Suprapubic skin (tissue), 4 donors: ENCODE data around the gene LZIC. TPM values are rescaled to one million over a fixed set of nuclear protein-coding genes. Genes with fewer than 3 reads are reported as not detected.

Source experiments
- DNase-seq, 2 donors: peaks; one replicate each; pipeline ENCODE4 v3.0.0-alpha.2; 2019; ENCODE audit warnings: low spot score in 2 of 2
- H3K27ac ChIP-seq: fragments of 200-600 bp; sonication (generic); one replicate; pipeline ENCODE4 v1.5.1; 2019
- H3K27me3 ChIP-seq: fragments of 200-600 bp; sonication (generic); one replicate; pipeline ENCODE4 v1.5.1; 2019
- H3K36me3 ChIP-seq: fragments of 200-600 bp; sonication (generic); one replicate; pipeline ENCODE4 v1.5.1; 2019
- H3K4me1 ChIP-seq: fragments of 200-600 bp; sonication (generic); one replicate; pipeline ENCODE4 v1.5.1; 2019
- H3K4me3 ChIP-seq: fragments of 200-600 bp; sonication (generic); one replicate; pipeline ENCODE4 v1.5.1; 2019; ENCODE audit warnings: mild to moderate bottlenecking
- H3K9me3 ChIP-seq: fragments of 200-600 bp; sonication (generic); one replicate; pipeline ENCODE4 v1.5.1; 2019
- CTCF ChIP-seq, 2 donors: fragments of 200-600 bp in 1 of 2; fragments of 450-650 bp in 1 of 2; sonication (generic) in 1 of 2; IDR thresholded peaks; one replicate each; pipeline ENCODE4 v1.5.1; 2016 to 2019; ENCODE audit warnings: antibody characterized with exemption in 2 of 2, mild to moderate bottlenecking in 1 of 2, moderate library complexity in 1 of 2
- EP300 ChIP-seq: sonication (generic); formaldehyde crosslinking; IDR thresholded peaks from one replicate; pipeline ENCODE4 v1.6.1; 2017; ENCODE audit warnings: antibody characterized with exemption
- POLR2A ChIP-seq, 2 donors: fragments of 450-650 bp; IDR thresholded peaks; one replicate each; pipeline ENCODE4 v1.6.1; 2017; ENCODE audit warnings: antibody characterized with exemption in 2 of 2, mild to moderate bottlenecking in 2 of 2, moderate library complexity in 2 of 2
- POLR2AphosphoS5 ChIP-seq, 3 donors: sonication (generic); formaldehyde crosslinking; IDR thresholded peaks; one replicate each; pipeline ENCODE4 v1.6.1; 2017; ENCODE audit warnings: antibody characterized with exemption in 3 of 3
- WGBS: methylation state at CpG from one replicate; pipeline ENCODE4 v1.1.5; 2018; 5-methylcytosine and 5-hydroxymethylcytosine counted together
- total RNA-seq, 4 donors: library from RNA; depleted of rRNA; stranded (reverse); fragments of >200 nt; gene quantifications; one replicate each; pipeline ENCODE4 v1.1.0, GENCODE V29; 2016

Gene LZIC
- total RNA-seq, 4 donors from 2014 or later = 19.8 to 33.4 (median 23.5) TPM

- H3K36me3 ChIP-seq = peaks cover 37% of the 10 kb centered on the region
- H3K27ac ChIP-seq = no peak overlapping the region
Observed at GRCh38 chr1:9984253-9984652, 41.1 kb upstream of the LZIC start.

GRCh38 chr1:9960706-9961562, 17.7 kb upstream of the LZIC start:
- TF ChIP-seq EP300 (no peak), POLR2A (IDR thresholded peaks at IDR 0.05) (no peak), POLR2AphosphoS5 (IDR thresholded peaks at IDR 0.05) (no peak), CTCF (IDR thresholded peaks at IDR 0.05) (no peak)
- Histone ChIP-seq H3K4me3 (no peak overlapping the region), H3K27me3 (no peaks in the 10 kb centered on the region), H3K36me3 (no peaks in the 10 kb centered on the region), H3K9me3 (no peaks in the 10 kb centered on the region), H3K4me1 (peaks cover 3% of the 10 kb centered on the region), H3K27ac (no peak overlapping the region)
- DNase-seq = no peak
- 70% methylated on average over 12 of the region's 12 CpGs for WGBS

More at GRCh38 chr1:9984253-9984652, 41.1 kb upstream of the LZIC start:
- Histone ChIP-seq H3K4me1 (no peaks in the 10 kb centered on the region), H3K9me3 (no peaks in the 10 kb centered on the region), H3K27me3 (no peaks in the 10 kb centered on the region), H3K4me3 (no peak overlapping the region)
- no peak for DNase-seq
- TF ChIP-seq POLR2AphosphoS5 (IDR thresholded peaks at IDR 0.05) (no peak), CTCF (IDR thresholded peaks at IDR 0.05) (no peak), EP300 (no peak), POLR2A (IDR thresholded peaks at IDR 0.05) (no peak)
- WGBS = 87% methylated on average over 5 of the region's 5 CpGs

GRCh38 chr1:9960011-9960410, 16.8 kb upstream of the LZIC start:
- TF ChIP-seq POLR2AphosphoS5 (IDR thresholded peaks at IDR 0.05) (no peak), CTCF (IDR thresholded peaks at IDR 0.05) (no peak), EP300 (no peak), POLR2A (IDR thresholded peaks at IDR 0.05) (no peak)
- Histone ChIP-seq H3K4me1 (peaks cover 3% of the 10 kb centered on the region), H3K9me3 (no peaks in the 10 kb centered on the region), H3K27ac (no peak overlapping the region), H3K4me3 (no peak overlapping the region), H3K36me3 (no peaks in the 10 kb centered on the region), H3K27me3 (no peaks in the 10 kb centered on the region)
- no peak for DNase-seq
- 75% methylated on average over 4 of the region's 4 CpGs for WGBS

GRCh38 chr1:9957726-9958125, 14.5 kb upstream of the LZIC start:
- H3K4me1 ChIP-seq = peaks cover 3% of the 10 kb centered on the region
- DNase-seq = no peak
- H3K4me3 ChIP-seq = no peak overlapping the region
- H3K9me3 ChIP-seq = no peaks in the 10 kb centered on the region
- no peaks in the 10 kb centered on the region for H3K36me3 ChIP-seq
- no peak overlapping the region for H3K27ac ChIP-seq
- no peaks in the 10 kb centered on the region for H3K27me3 ChIP-seq
- WGBS = 86% methylated on average over 8 of the region's 8 CpGs
- TF ChIP-seq POLR2AphosphoS5 (IDR thresholded peaks at IDR 0.05) (no peak), CTCF (IDR thresholded peaks at IDR 0.05) (no peak), POLR2A (IDR thresholded peaks at IDR 0.05) (no peak)

- WGBS = 93% methylated on average over 2 of the region's 2 CpGs
- Histone ChIP-seq H3K9me3 (no peaks in the 10 kb centered on the region), H3K27ac (no peak overlapping the region), H3K4me1 (peaks cover 26% of the 10 kb centered on the region), H3K4me3 (no peak overlapping the region), H3K36me3 (peaks cover 6% of the 10 kb centered on the region), H3K27me3 (no peaks in the 10 kb centered on the region)
- TF ChIP-seq CTCF (IDR thresholded peaks at IDR 0.05) = no peak
- no peak for TF ChIP-seq POLR2AphosphoS5 (IDR thresholded peaks at IDR 0.05)
- no peak for TF ChIP-seq EP300
- no peak for TF ChIP-seq POLR2A (IDR thresholded peaks at IDR 0.05)
- DNase-seq = no peak
Observed at GRCh38 chr1:9946315-9946714, 3.1 kb upstream of the LZIC start.
